HG02610 (cell line): ENCODE measurements around the gene POTEI.
"Not testable (repeated sequence)": the region's sequence is repeated elsewhere in the genome, so short reads cannot be mapped to it uniquely, and the experiment has no call there.

Experiments used
- ATAC-seq: cut with Tn5 transposase; IDR thresholded peaks from one replicate; pipeline ENCODE4 v1.9.1; 2021; ENCODE audit warnings: mild to moderate bottlenecking, moderate library complexity; ENCODE audit not compliant: unreplicated experiment

POTEI gene

GRCh38 chr2:130509228-130509627 lies at the start of gene POTEI:
POTEI (minus strand) TSS chr2:130509328; CDS start chr2:130509235, 93 bp downstream.
- not testable (repeated sequence) for ATAC-seq

- ATAC-seq, result not testable (repeated sequence)
These were observed 47.3 kb upstream of the POTEI start for GRCh38 chr2:130556441-130556840.

- ATAC-seq, result not testable (repeated sequence)
These were observed 45.0 kb upstream of the POTEI start for GRCh38 chr2:130554178-130554577.

GRCh38 chr2:130549475-130549874 lies 40.3 kb upstream of the POTEI start:
- not testable (repeated sequence) for ATAC-seq

GRCh38 chr2:130548418-130548817 lies 39.3 kb upstream of the POTEI start:
- ATAC-seq, result not testable (repeated sequence)

GRCh38 chr2:130544978-130545377 lies 35.9 kb upstream of the POTEI start:
- not testable (repeated sequence) for ATAC-seq

GRCh38 chr2:130543785-130544528 lies 34.8 kb upstream of the POTEI start:
- ATAC-seq, result not testable (repeated sequence)

- not testable (repeated sequence) for ATAC-seq
These were observed 33.7 kb upstream of the POTEI start for GRCh38 chr2:130542789-130543188.

- ATAC-seq, result not testable (repeated sequence)
These were observed 29.1 kb upstream of the POTEI start for GRCh38 chr2:130538271-130538670.

GRCh38 chr2:130536654-130537053 lies 27.5 kb upstream of the POTEI start:
- ATAC-seq, result not testable (repeated sequence)

- ATAC-seq, result not testable (repeated sequence)
These were observed 22.5 kb upstream of the POTEI start for GRCh38 chr2:130531672-130532071.

GRCh38 chr2:130531225-130531624 lies 22.1 kb upstream of the POTEI start:
- ATAC-seq, result peak; percentile 89

GRCh38 chr2:130530212-130530611 lies 21.1 kb upstream of the POTEI start:
- not testable (repeated sequence) for ATAC-seq

GRCh38 chr2:130529545-130529944 lies 20.4 kb upstream of the POTEI start:
- ATAC-seq, result not testable (repeated sequence)

- not testable (repeated sequence) for ATAC-seq
These were observed 18.3 kb upstream of the POTEI start for GRCh38 chr2:130527365-130527967.

- ATAC-seq, result not testable (repeated sequence)
These were observed 13.3 kb upstream of the POTEI start for GRCh38 chr2:130522390-130522789.

- not testable (repeated sequence) for ATAC-seq
These were observed 11.9 kb upstream of the POTEI start, which contains the start of gene CFC1B for GRCh38 chr2:130520992-130521391. CFC1B (plus strand) TSS chr2:130521222; CDS start chr2:130521485, 263 bp downstream.

GRCh38 chr2:130518516-130519106 lies 9.5 kb upstream of the POTEI start:
- ATAC-seq, result not testable (repeated sequence)

GRCh38 chr2:130511747-130512451 lies 2.8 kb upstream of the POTEI start:
- not testable (repeated sequence) for ATAC-seq

GRCh38 chr2:130510807-130511746 lies 1.9 kb upstream of the POTEI start:
- not testable (repeated sequence) for ATAC-seq
